Small intestine (tissue), 7 donors: ENCODE measurements around the gene KCNAB2. TPM values are rescaled to one million over a fixed set of nuclear protein-coding genes. Genes with fewer than 3 reads are reported as not detected.
"Not testable (repeated sequence)": the region's sequence is repeated elsewhere in the genome, so short reads cannot be mapped to it uniquely, and the experiment has no call there.

ENCODE experiments used
- DNase-seq, 2 donors: peaks; one replicate each; pipeline versions ENCODE4 v3.0.0 to v3.0.0-alpha.2; 2013
- FAIRE-seq: peaks from 2 replicates; lab custom pipeline; 2012; peaks lifted over from hg19 to GRCh38; lab: Jason Lieb, UNC
- H3K27ac ChIP-seq, 3 donors: one replicate each; pipeline ENCODE4 v1.5.1; 2013; ENCODE audit warnings: low read length in 2 of 3, mild to moderate bottlenecking in 2 of 3, control low read depth in 1 of 3, inconsistent platforms in 1 of 3, low read depth in 1 of 3, moderate library complexity in 1 of 3
- H3K27me3 ChIP-seq, 3 donors: one replicate each; pipeline ENCODE4 v1.6.1; 2013; ENCODE audit warnings: low read length in 3 of 3, inconsistent platforms in 1 of 3; ENCODE audit not compliant: control insufficient read depth in 3 of 3, insufficient read depth in 3 of 3
- H3K36me3 ChIP-seq, 3 donors: one replicate each; pipeline ENCODE4 v1.6.1; 2013; ENCODE audit warnings: low read length in 3 of 3, inconsistent platforms in 1 of 3, low read depth in 1 of 3, mild to moderate bottlenecking in 1 of 3, moderate library complexity in 1 of 3; ENCODE audit not compliant: control insufficient read depth in 3 of 3, insufficient read depth in 2 of 3
- H3K4me1 ChIP-seq, 3 donors: one replicate each; pipeline ENCODE4 v1.6.1; 2013; ENCODE audit warnings: low read length in 2 of 3, inconsistent platforms in 1 of 3, low read depth in 1 of 3, mild to moderate bottlenecking in 1 of 3, moderate library complexity in 1 of 3; ENCODE audit not compliant: control insufficient read depth in 3 of 3, insufficient read depth in 2 of 3
- H3K4me3 ChIP-seq, 3 donors: one replicate each; pipeline ENCODE4 v1.5.1; 2013; ENCODE audit warnings: low read length in 3 of 3, control low read depth in 1 of 3, inconsistent platforms in 1 of 3, low read depth in 1 of 3, mild to moderate bottlenecking in 1 of 3, moderate library complexity in 1 of 3
- H3K9me3 ChIP-seq, 2 donors: one replicate each; pipeline ENCODE4 v1.6.1; 2013; ENCODE audit warnings: low read depth in 1 of 2, low read length in 1 of 2; ENCODE audit not compliant: control insufficient read depth in 2 of 2, insufficient read depth in 1 of 2
- WGBS, 3 donors: extraction: QIAGEN DNeasy Blood & Tissue Kit; methylation state at CpG; one replicate each; pipeline ENCODE4 v1.1.7; 2013; 5-methylcytosine and 5-hydroxymethylcytosine counted together
- polyA plus RNA-seq, 4 donors: library from polyadenylated mRNA; stranded (reverse) in 3 of 4; unstranded in 1 of 4; fragments of 200-250 nt in 3 of 4; fragments of 120-200 nt in 1 of 4; gene quantifications; one replicate each; pipeline versions ENCODE4 v1.2.1 to v1.2.3, GENCODE V29; 2013
- donor health status: healthy with polysubstance abuse.
- donor health status: control.
- donor health status: control.
- donor health status: Bipolar disorder and iron deficiency.
- donor health status: healthy.

The KCNAB2 gene
- polyA plus RNA-seq, 4 donors = 1.1 to 35.7 (median 5.3) TPM

- H3K27ac ChIP-seq = no peak overlapping the region
- no peak overlapping the region for H3K4me3 ChIP-seq
- H3K9me3 ChIP-seq = no peaks in the 10 kb centered on the region
- H3K36me3 ChIP-seq = peaks cover 0 to 5% (median 0%) of the 10 kb centered on the region in 3 donors
- FAIRE-seq = no peak
- no peaks in the 10 kb centered on the region for H3K4me1 ChIP-seq
- DNase-seq = no peak
- H3K27me3 ChIP-seq = no peaks in the 10 kb centered on the region
- 87 to 90% (median 90%) methylated on average over 13 to 17 of the region's 17 CpGs for WGBS, 3 donors
Measured at GRCh38 chr1:6072774-6073479, 27.2 kb downstream of the KCNAB2 start.

- no peaks in the 10 kb centered on the region for H3K4me1 ChIP-seq
- H3K27me3 ChIP-seq = no peaks in the 10 kb centered on the region
- 85 to 92% (median 91%) methylated on average over 10 to 15 of the region's 15 CpGs for WGBS, 3 donors
- H3K27ac ChIP-seq = no peak overlapping the region
- H3K4me3 ChIP-seq = no peak overlapping the region
- DNase-seq (no peak), FAIRE-seq (no peak)
- no peaks in the 10 kb centered on the region for H3K9me3 ChIP-seq
- H3K36me3 ChIP-seq = peaks cover 0 to 5% (median 0%) of the 10 kb centered on the region in 3 donors
Measured at GRCh38 chr1:6073480-6074053, 27.9 kb downstream of the KCNAB2 start.

GRCh38 chr1:6074192-6074901 lies 28.7 kb downstream of the KCNAB2 start:
- Histone ChIP-seq H3K36me3 (peaks cover 0 to 5% (median 0%) of the 10 kb centered on the region in 3 donors), H3K27me3 (no peaks in the 10 kb centered on the region), H3K4me3 (no peak overlapping the region), H3K9me3 (no peaks in the 10 kb centered on the region), H3K27ac (no peak overlapping the region), H3K4me1 (no peaks in the 10 kb centered on the region)
- WGBS, 3 donors = 70 to 84% (median 78%) methylated on average over 21 of the region's 21 CpGs
- FAIRE-seq (no peak), DNase-seq (no peak)

- 48 to 93% (median 69%) methylated on average over 3 of the region's 3 CpGs for WGBS, 3 donors
- Histone ChIP-seq H3K4me3 (no peak overlapping the region), H3K27ac (no peak overlapping the region), H3K36me3 (peaks cover 0 to 5% (median 0%) of the 10 kb centered on the region in 3 donors), H3K9me3 (no peaks in the 10 kb centered on the region), H3K27me3 (no peaks in the 10 kb centered on the region), H3K4me1 (no peaks in the 10 kb centered on the region)
- DNase-seq (peak in 1 of 2 donors; percentile 27), FAIRE-seq (no peak)
Measured at GRCh38 chr1:6075748-6076147, 30.1 kb downstream of the KCNAB2 start.

- not testable (repeated sequence) for H3K27me3 ChIP-seq, H3K4me1 ChIP-seq, DNase-seq, H3K4me3 ChIP-seq, H3K27ac ChIP-seq, H3K9me3 ChIP-seq, H3K36me3 ChIP-seq, FAIRE-seq
- WGBS, 3 donors = 87 to 95% (median 89%) methylated on average over 8 of the region's 8 CpGs
Measured at GRCh38 chr1:6077061-6077460, 31.4 kb downstream of the KCNAB2 start.

GRCh38 chr1:6077506-6077905 lies 31.8 kb downstream of the KCNAB2 start:
- Histone ChIP-seq H3K36me3 (peaks cover 0 to 12% (median 0%) of the 10 kb centered on the region in 3 donors), H3K27me3 (no peaks in the 10 kb centered on the region), H3K9me3 (no peaks in the 10 kb centered on the region), H3K27ac (no peak overlapping the region), H3K4me1 (no peaks in the 10 kb centered on the region), H3K4me3 (no peak overlapping the region)
- WGBS, 3 donors = 86 to 90% (median 89%) methylated on average over 16 to 19 of the region's 19 CpGs
- no peak for DNase-seq
- FAIRE-seq = no peak

- Histone ChIP-seq H3K27me3 (no peaks in the 10 kb centered on the region), H3K9me3 (no peaks in the 10 kb centered on the region), H3K36me3 (peaks cover 0 to 12% (median 0%) of the 10 kb centered on the region in 3 donors), H3K27ac (no peak overlapping the region), H3K4me1 (no peaks in the 10 kb centered on the region), H3K4me3 (no peak overlapping the region)
- 94 to 95% (median 95%) methylated on average over 15 to 16 of the region's 16 CpGs for WGBS, 3 donors
- FAIRE-seq (no peak), DNase-seq (no peak)
Measured at GRCh38 chr1:6077919-6078318, 32.2 kb downstream of the KCNAB2 start.

- Histone ChIP-seq H3K36me3 (peaks cover 0 to 9% (median 0%) of the 10 kb centered on the region in 3 donors), H3K9me3 (no peaks in the 10 kb centered on the region), H3K27me3 (no peaks in the 10 kb centered on the region), H3K27ac (no peak overlapping the region), H3K4me3 (no peak overlapping the region), H3K4me1 (no peaks in the 10 kb centered on the region)
- DNase-seq = no peak
- 60 to 71% (median 62%) methylated on average over 12 of the region's 12 CpGs for WGBS, 3 donors
- no peak for FAIRE-seq
Measured at GRCh38 chr1:6080469-6080868, 34.8 kb downstream of the KCNAB2 start.
